Upper lobe of left lung (tissue), 6 donors: ENCODE results near the gene MKLN1. TPM values are rescaled to one million over a fixed set of nuclear protein-coding genes. Genes with fewer than 3 reads are reported as not detected.

Experiments used
- ATAC-seq, 2 donors: fragments of 200-7000 bp; cut with Tn5 transposase; one replicate each; pipeline ENCODE4 v1.9.1; 2022; ENCODE audit warnings: mild to moderate bottlenecking in 2 of 2, moderate library complexity in 2 of 2; ENCODE audit not compliant: low FRiP score in 2 of 2
- DNase-seq, 2 donors: peaks; one replicate each; pipeline ENCODE4 v3.0.0-alpha.2; 2019 to 2020
- H3K27ac ChIP-seq, 4 donors: fragments of 200-600 bp; sonication (generic); one replicate each; pipeline ENCODE4 v1.5.1; 2016 to 2019
- H3K27me3 ChIP-seq, 4 donors: fragments of 200-600 bp; sonication (generic); one replicate each; pipeline ENCODE4 v1.5.1; 2017 to 2019
- H3K36me3 ChIP-seq, 4 donors: fragments of 200-600 bp; sonication (generic); one replicate each; pipeline ENCODE4 v1.5.1; 2016 to 2019
- H3K4me1 ChIP-seq, 4 donors: fragments of 200-600 bp; sonication (generic); one replicate each; pipeline ENCODE4 v1.5.1; 2018 to 2019
- H3K4me3 ChIP-seq, 4 donors: fragments of 200-600 bp; sonication (generic); one replicate each; pipeline ENCODE4 v1.5.1; 2017 to 2019; ENCODE audit warnings: mild to moderate bottlenecking in 2 of 4, moderate library complexity in 1 of 4
- H3K9me3 ChIP-seq, 4 donors: fragments of 200-600 bp; sonication (generic); one replicate each; pipeline ENCODE4 v1.5.1; 2018 to 2019
- CTCF ChIP-seq, 6 experiments: fragments of 450-650 bp in 4 of 6; fragments of 200-600 bp in 2 of 6; sonication (generic) in 2 of 6; IDR thresholded peaks; one replicate each; pipeline ENCODE4 v1.5.1; 2016 to 2019; ENCODE audit warnings: antibody characterized with exemption in 6 of 6
- EP300 ChIP-seq, 4 donors: sonication (generic); formaldehyde crosslinking; IDR thresholded peaks; one replicate each; pipeline ENCODE4 v1.5.1; 2017; ENCODE audit warnings: antibody characterized with exemption in 4 of 4, control low read depth in 2 of 4
- POLR2A ChIP-seq, 4 donors: fragments of 450-650 bp; IDR thresholded peaks; one replicate each; pipeline ENCODE4 v1.5.1; 2016 to 2017; ENCODE audit warnings: antibody characterized with exemption in 4 of 4, mild to moderate bottlenecking in 2 of 4
- POLR2AphosphoS5 ChIP-seq, 2 donors: sonication (generic); formaldehyde crosslinking; IDR thresholded peaks; one replicate each; pipeline ENCODE4 v1.5.1; 2017; ENCODE audit warnings: antibody characterized with exemption in 2 of 2
- WGBS, 2 donors: methylation state at CpG; one replicate each; pipeline ENCODE4 v1.1.5; 2017 to 2018; 5-methylcytosine and 5-hydroxymethylcytosine counted together
- total RNA-seq, 6 donors: library from RNA; depleted of rRNA in 4 of 6; stranded (reverse); fragments of >200 nt in 4 of 6; gene quantifications; one replicate each; pipeline versions ENCODE4 v1.1.0 to v1.2.1, GENCODE V29; 2016 to 2021
- donor health status: DM: no; HTN: no; CAD: no; lungs with moderate emphysema.
- donor health status: DM: no; HTN: yes; CAD: no; lungs with severe emphysema.

MKLN1 gene
- total RNA-seq, 6 donors from 2014 or later = 36.7 to 105 (median 44.5) TPM

- H3K4me1 ChIP-seq = peaks cover 0 to 5% (median 4%) of the 10 kb centered on the region in 4 donors
- ATAC-seq (peak in 1 of 2 donors; percentile 92), DNase-seq (no peak)
- WGBS, 2 donors = 88% methylated on average over 3 of the region's 3 CpGs
- H3K27ac ChIP-seq = peak overlapping the region in 2 of 4 donors; percentile 52 to 64
- no peaks in the 10 kb centered on the region for H3K9me3 ChIP-seq
- TF ChIP-seq POLR2A (IDR thresholded peaks at IDR 0.05) (no peak), CTCF (IDR thresholded peaks at IDR 0.05) (no peak), EP300 (IDR thresholded peaks at IDR 0.05) (no peak), POLR2AphosphoS5 (IDR thresholded peaks at IDR 0.05) (no peak)
- no peaks in the 10 kb centered on the region for H3K36me3 ChIP-seq
- no peaks in the 10 kb centered on the region for H3K27me3 ChIP-seq
- no peak overlapping the region for H3K4me3 ChIP-seq
Measured at GRCh38 chr7:131285556-131285955, 42.1 kb upstream of the MKLN1 start.

GRCh38 chr7:131288450-131288849 lies 39.2 kb upstream of the MKLN1 start:
- no peaks in the 10 kb centered on the region for H3K36me3 ChIP-seq
- WGBS, 2 donors = 75 to 92% methylated on average over 4 of the region's 4 CpGs
- DNase-seq (no peak), ATAC-seq (no peak)
- H3K27ac ChIP-seq = no peak overlapping the region
- no peak for TF ChIP-seq POLR2A (IDR thresholded peaks at IDR 0.05)
- no peak for TF ChIP-seq EP300 (IDR thresholded peaks at IDR 0.05)
- TF ChIP-seq CTCF (IDR thresholded peaks at IDR 0.05) = no peak
- TF ChIP-seq POLR2AphosphoS5 (IDR thresholded peaks at IDR 0.05) = no peak
- H3K4me1 ChIP-seq = peaks cover 0 to 5% (median 4%) of the 10 kb centered on the region in 4 donors
- no peak overlapping the region for H3K4me3 ChIP-seq
- H3K27me3 ChIP-seq = no peaks in the 10 kb centered on the region
- H3K9me3 ChIP-seq = no peaks in the 10 kb centered on the region

GRCh38 chr7:131289051-131289450 lies 38.6 kb upstream of the MKLN1 start:
- 85 to 88% methylated on average over 5 of the region's 5 CpGs for WGBS, 2 donors
- DNase-seq = no peak
- Histone ChIP-seq H3K4me1 (peaks cover 0 to 5% (median 4%) of the 10 kb centered on the region in 4 donors), H3K4me3 (no peak overlapping the region), H3K9me3 (no peaks in the 10 kb centered on the region), H3K27me3 (no peaks in the 10 kb centered on the region), H3K27ac (no peak overlapping the region), H3K36me3 (no peaks in the 10 kb centered on the region)
- no peak for ATAC-seq
- TF ChIP-seq POLR2AphosphoS5 (IDR thresholded peaks at IDR 0.05) (no peak), CTCF (IDR thresholded peaks at IDR 0.05) (no peak), POLR2A (IDR thresholded peaks at IDR 0.05) (no peak), EP300 (IDR thresholded peaks at IDR 0.05) (no peak)

GRCh38 chr7:131292141-131292905 lies 35.4 kb upstream of the MKLN1 start:
- Histone ChIP-seq H3K27ac (no peak overlapping the region), H3K4me3 (no peak overlapping the region), H3K36me3 (no peaks in the 10 kb centered on the region), H3K4me1 (no peaks in the 10 kb centered on the region), H3K9me3 (no peaks in the 10 kb centered on the region), H3K27me3 (no peaks in the 10 kb centered on the region)
- no peak for TF ChIP-seq CTCF (IDR thresholded peaks at IDR 0.05)
- TF ChIP-seq POLR2AphosphoS5 (IDR thresholded peaks at IDR 0.05) = no peak
- TF ChIP-seq POLR2A (IDR thresholded peaks at IDR 0.05) = no peak
- no peak for TF ChIP-seq EP300 (IDR thresholded peaks at IDR 0.05)
- 80 to 85% methylated on average over 4 of the region's 4 CpGs for WGBS, 2 donors
- no peak for DNase-seq
- peak in 1 of 2 donors; percentile 33 for ATAC-seq

- no peaks in the 10 kb centered on the region for H3K27me3 ChIP-seq
- ATAC-seq (peak in 1 of 2 donors; percentile 86), DNase-seq (no peak)
- no peak overlapping the region for H3K4me3 ChIP-seq
- 89 to 90% methylated on average over 1 of the region's 1 CpG for WGBS, 2 donors
- no peak overlapping the region for H3K27ac ChIP-seq
- H3K4me1 ChIP-seq = no peaks in the 10 kb centered on the region
- no peak for TF ChIP-seq POLR2AphosphoS5 (IDR thresholded peaks at IDR 0.05)
- no peak for TF ChIP-seq POLR2A (IDR thresholded peaks at IDR 0.05)
- TF ChIP-seq CTCF (IDR thresholded peaks at IDR 0.05) = no peak
- TF ChIP-seq EP300 (IDR thresholded peaks at IDR 0.05) = no peak
- H3K36me3 ChIP-seq = no peaks in the 10 kb centered on the region
- no peaks in the 10 kb centered on the region for H3K9me3 ChIP-seq
Measured at GRCh38 chr7:131293018-131293417, 34.7 kb upstream of the MKLN1 start.
